Spleen (tissue), 11 donors: Measurements from ENCODE around the gene AP4M1. TPM values are rescaled to one million over a fixed set of nuclear protein-coding genes. Genes with fewer than 3 reads are reported as not detected.

ENCODE experiments used
- DNase-seq: peaks from one replicate; pipeline ENCODE4 v3.0.0-alpha.2; 2020
- H3K27ac ChIP-seq, 8 donors: fragments of 200-600 bp; sonication (generic) in 7 of 8; 1 replicate in 4 of 8; 2 replicates in 4 of 8; pipeline versions ENCODE4 v1.5.0 to v1.8.0; 2016 to 2021; ENCODE audit warnings: inconsistent platforms in 4 of 8, mild to moderate bottlenecking in 4 of 8, moderate library complexity in 1 of 8
- H3K27me3 ChIP-seq, 7 donors: fragments of 200-600 bp; sonication (generic) in 6 of 7; replicated peaks in 1 of 7; 1 replicate in 4 of 7; 2 replicates in 3 of 7; pipeline versions ENCODE4 v1.5.0 to v1.8.0; 2016 to 2021; ENCODE audit warnings: inconsistent platforms in 3 of 7, mild to moderate bottlenecking in 1 of 7
- H3K36me3 ChIP-seq, 6 donors: fragments of 200-600 bp; sonication (generic) in 5 of 6; 1 replicate in 4 of 6; 2 replicates in 2 of 6; pipeline versions ENCODE4 v1.5.0 to v1.8.0; 2016 to 2021; ENCODE audit warnings: inconsistent platforms in 2 of 6
- H3K4me1 ChIP-seq, 6 donors: fragments of 200-600 bp; sonication (generic) in 5 of 6; 1 replicate in 3 of 6; 2 replicates in 3 of 6; pipeline versions ENCODE4 v1.5.0 to v1.8.0; 2016 to 2021; ENCODE audit warnings: inconsistent platforms in 3 of 6
- H3K4me3 ChIP-seq, 8 donors: fragments of 200-600 bp; sonication (generic) in 7 of 8; 1 replicate in 4 of 8; 2 replicates in 4 of 8; pipeline versions ENCODE4 v1.5.0 to v1.8.0; 2016 to 2021; ENCODE audit warnings: inconsistent platforms in 4 of 8, mild to moderate bottlenecking in 4 of 8, moderate library complexity in 2 of 8
- H3K9me3 ChIP-seq, 8 donors: fragments of 200-600 bp; sonication (generic) in 7 of 8; 1 replicate in 4 of 8; 2 replicates in 4 of 8; pipeline versions ENCODE4 v1.5.0 to v1.8.0; 2016 to 2021; ENCODE audit warnings: inconsistent platforms in 4 of 8
- CTCF ChIP-seq, 11 experiments: fragments of 200-600 bp in 7 of 11; fragments of 450-650 bp in 4 of 11; sonication (generic) in 4 of 11; IDR thresholded peaks in 8 of 11; conservative IDR thresholded peaks in 3 of 11; 1 replicate in 7 of 11; 2 replicates in 4 of 11; pipeline versions ENCODE4 v1.4.0 to v1.8.0; 2016 to 2021; ENCODE audit warnings: antibody characterized with exemption in 11 of 11, inconsistent platforms in 4 of 11, mild to moderate bottlenecking in 1 of 11
- POLR2A ChIP-seq, 3 donors: fragments of 450-650 bp; IDR thresholded peaks; one replicate each; pipeline ENCODE4 v1.5.1; 2017; ENCODE audit warnings: antibody characterized with exemption in 3 of 3, mild to moderate bottlenecking in 1 of 3
- POLR2AphosphoS5 ChIP-seq, 3 donors: sonication (generic); formaldehyde crosslinking; IDR thresholded peaks; one replicate each; pipeline ENCODE4 v1.5.1; 2017; ENCODE audit warnings: antibody characterized with exemption in 3 of 3
- WGBS, 5 donors: extraction: QIAGEN DNeasy Blood & Tissue Kit in 3 of 5; methylation state at CpG; one replicate each; pipeline versions ENCODE4 v1.1.5 to v1.1.7; 2013 to 2018; 5-methylcytosine and 5-hydroxymethylcytosine counted together
- intact Hi-C: fragments of 100-400 bp; cut with DNase I; formaldehyde crosslinking; loops from one replicate; pipeline ENCODE4 v1.15.0; 2023; ENCODE audit warnings: low total_unique reads
- polyA plus RNA-seq, 3 donors: library from polyadenylated mRNA; stranded (reverse); fragments of 200-250 nt; gene quantifications; one replicate each; pipeline ENCODE4 v1.2.1, GENCODE V29; 2013
- total RNA-seq, 7 donors: library from RNA; depleted of rRNA in 3 of 7; stranded (reverse); fragments of >200 nt in 3 of 7; fragmentation: NEBNext Ultra II Directional in 4 of 7; extraction: Animal tissue kit (Norgen Biotek cat#: 25700) in 4 of 7; gene quantifications; one replicate each; pipeline versions ENCODE4 v1.1.0 to v1.2.1, GENCODE V29; 2016 to 2021
- donor health status: healthy with polysubstance abuse.
- donor health status: DM: no; HTN: no; CAD: no; lungs with moderate emphysema.
- donor health status: DM: no; HTN: no; CAD: no.
- donor health status: Bipolar disorder and iron deficiency.
- donor health status: healthy.
- donor health status: DM: no; HTN: no; CAD: no.
- donor health status: DM: yes; HTN: yes; CAD: no.

AP4M1 gene
- total and polyA plus RNA-seq, 10 donors, result 8.7 to 18.0 (median 10.2) TPM

DNA sequence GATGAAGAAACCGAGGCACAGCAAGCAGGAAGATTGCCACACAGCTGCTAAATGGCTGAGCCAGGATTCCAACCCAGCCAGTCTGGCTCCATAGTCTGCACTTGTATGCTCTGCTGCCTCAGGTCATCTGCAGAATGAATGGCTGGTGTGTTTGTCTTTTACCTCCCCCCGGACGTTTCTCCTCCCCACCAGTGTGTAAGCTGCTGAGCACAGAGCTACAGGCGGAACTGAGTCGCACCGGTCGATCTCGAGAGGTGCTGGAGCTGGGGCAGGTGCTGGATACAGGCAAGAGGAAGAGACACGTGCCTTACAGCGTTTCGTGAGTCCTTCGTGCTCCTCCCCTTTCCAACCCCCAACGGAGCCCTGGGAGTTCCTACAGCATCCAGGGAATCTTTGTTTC lies 20.6 kb downstream of the AP4M1 start:
- Histone ChIP-seq H3K27ac (peak overlapping the region in 3 of 8 donors; percentile 7 to 38 (median 8)), H3K4me3 (no peak overlapping the region), H3K4me1 (peaks cover 28 to 90% (median 55%) of the 10 kb centered on the region in 6 donors), H3K9me3 (no peaks in the 10 kb centered on the region), H3K27me3 (no peaks in the 10 kb centered on the region), H3K36me3 (peaks cover 0 to 29% (median 0%) of the 10 kb centered on the region in 6 donors)
- WGBS, 5 donors, result 77 to 90% (median 82%) methylated on average over 13 of the region's 13 CpGs
- intact Hi-C loops, result no loop called here
- TF ChIP-seq POLR2A (IDR thresholded peaks at IDR 0.05), result no peak
- TF ChIP-seq CTCF (IDR thresholded peaks at IDR 0.05 in 8 of 11, conservative IDR thresholded peaks at IDR 0.05 in 3 of 11), result no peak
- TF ChIP-seq POLR2AphosphoS5 (IDR thresholded peaks at IDR 0.05), result no peak
- DNase-seq, result no peak

DNA sequence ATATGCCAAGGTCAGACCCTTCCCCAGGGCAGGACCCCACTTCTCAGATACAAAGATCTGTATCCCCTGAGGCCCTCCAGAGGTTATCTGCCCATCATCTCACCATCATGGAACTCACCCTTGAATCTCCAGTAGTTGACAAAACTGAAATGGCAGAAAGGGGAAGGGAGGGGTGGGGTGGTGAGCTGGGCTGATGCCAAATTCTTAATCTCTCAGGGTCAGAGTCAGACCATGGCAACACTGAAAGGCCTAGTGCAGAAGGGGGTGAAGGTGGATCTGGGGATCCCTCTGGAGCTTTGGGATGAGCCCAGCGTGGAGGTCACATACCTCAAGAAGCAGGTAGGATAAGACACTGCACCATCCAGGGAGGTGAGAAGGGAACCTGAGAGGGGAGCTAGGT lies 21.1 kb downstream of the AP4M1 start:
- Histone ChIP-seq H3K27ac (peak overlapping the region in 3 of 8 donors; percentile 7 to 38 (median 8)), H3K4me1 (peaks cover 28 to 90% (median 53%) of the 10 kb centered on the region in 6 donors), H3K9me3 (no peaks in the 10 kb centered on the region), H3K36me3 (peaks cover 0 to 29% (median 0%) of the 10 kb centered on the region in 6 donors), H3K4me3 (no peak overlapping the region), H3K27me3 (no peaks in the 10 kb centered on the region)
- intact Hi-C loops, result no loop called here
- no peak for DNase-seq
- WGBS, 5 donors, result 87 to 95% (median 94%) methylated on average over 1 of the region's 1 CpG
- TF ChIP-seq POLR2A (IDR thresholded peaks at IDR 0.05) (no peak), CTCF (IDR thresholded peaks at IDR 0.05 in 8 of 11, conservative IDR thresholded peaks at IDR 0.05 in 3 of 11) (no peak), POLR2AphosphoS5 (IDR thresholded peaks at IDR 0.05) (no peak)

- Histone ChIP-seq H3K4me3 (no peak overlapping the region), H3K36me3 (peaks cover 0 to 29% (median 0%) of the 10 kb centered on the region in 6 donors), H3K27me3 (no peaks in the 10 kb centered on the region), H3K9me3 (no peaks in the 10 kb centered on the region), H3K4me1 (peaks cover 27 to 84% (median 54%) of the 10 kb centered on the region in 6 donors), H3K27ac (peak overlapping the region in 4 of 8 donors; percentile 14 to 61 (median 40))
- no peak for DNase-seq
- 56 to 71% (median 68%) methylated on average over 4 of the region's 4 CpGs for WGBS, 5 donors
- intact Hi-C loops, result loop anchor here (5.0 kb wide), 1 partner anchor 42 kb away; the partner anchor contains the start of gene ZNF3
- no peak for TF ChIP-seq POLR2AphosphoS5 (IDR thresholded peaks at IDR 0.05)
- TF ChIP-seq POLR2A (IDR thresholded peaks at IDR 0.05), result no peak
- no peak for TF ChIP-seq CTCF (IDR thresholded peaks at IDR 0.05 in 8 of 11, conservative IDR thresholded peaks at IDR 0.05 in 3 of 11)
These were observed 23.1 kb downstream of the AP4M1 start for GRCh38 chr7:100124301-100125230.
